GM12878 (cell line): ENCODE measurements around the gene PPHLN1. TPM values are rescaled to one million over a fixed set of nuclear protein-coding genes. Genes with fewer than 3 reads are reported as not detected.

Source experiments
- ATAC-seq: fragments of 200-7000 bp; cut with Tn5 transposase; 3 replicates; pipeline ENCODE4 v1.9.1; 2020; ENCODE audit warnings: mild to moderate bottlenecking, moderate library complexity
- BruUV-seq: library from RNA; stranded (reverse); fragments of 400-500 nt; replicated peaks from 2 replicates; lab custom pipeline; 2021; lab: Mats Ljungman, UMichigan
- CTCF ChIA-PET: fragments of 300-600 bp; sonication (Branson Sonifier 250); formaldehyde crosslinking; extraction: SDS; loops from one replicate; lab custom pipeline; 2021; ENCODE audit warnings: inconsistent platforms; lab: Yijun Ruan, JAX
- POLR2A ChIA-PET: fragments of 350-600 bp; formaldehyde crosslinking; extraction: SDS; loops from one replicate; lab custom pipeline; 2021; ENCODE audit warnings: inconsistent platforms; lab: Charles Lee
- RAD21 ChIA-PET: fragments of 300-600 bp; sonication (Branson Sonifier 250); formaldehyde crosslinking; loops from one replicate; lab custom pipeline; 2023; ENCODE audit warnings: antibody characterized with exemption; ENCODE audit not compliant: unreplicated experiment; lab: Charles Lee
- SMC1A ChIA-PET: fragments of 300-600 bp; sonication (Branson Sonifier 250); formaldehyde crosslinking; loops from one replicate; lab custom pipeline; 2023; ENCODE audit not compliant: unreplicated experiment, uncharacterized antibody; lab: Charles Lee
- DNase-seq: peaks from one replicate; pipeline ENCODE4 v3.0.0-alpha.2; 2011; ENCODE audit warnings: low read depth, low spot score
- FAIRE-seq: peaks from 3 replicates; lab custom pipeline; 2011; peaks lifted over from hg19 to GRCh38; lab: Jason Lieb, UNC
- H2AFZ ChIP-seq: 2 replicates; pipeline ENCODE4 v1.6.0; 2011; ENCODE audit warnings: low read depth, low read length, control low read depth; ENCODE audit not compliant: control insufficient read depth
- H3K27ac ChIP-seq: 2 replicates; pipeline ENCODE4 v1.5.1; 2011; ENCODE audit warnings: control low read depth; ENCODE audit not compliant: control insufficient read depth, insufficient read depth
- H3K27me3 ChIP-seq, 2 experiments: replicated peaks in 1 of 2; 2 replicates each; pipeline versions ENCODE4 v1.6.0 to v1.6.1; 2011; ENCODE audit warnings: low read length in 1 of 2; ENCODE audit not compliant: control insufficient read depth in 2 of 2, insufficient read depth in 2 of 2
- H3K36me3 ChIP-seq, 2 experiments: 2 replicates each; pipeline ENCODE4 v1.5.1; 2011; ENCODE audit warnings: low read length in 1 of 2; ENCODE audit not compliant: control insufficient read depth in 2 of 2, insufficient read depth in 2 of 2
- H3K4me1 ChIP-seq: 2 replicates; pipeline ENCODE4 v1.6.1; 2011; ENCODE audit warnings: mild to moderate bottlenecking, low read length, moderate library complexity, mixed read lengths; ENCODE audit not compliant: control insufficient read depth, insufficient read depth
- H3K4me2 ChIP-seq: 2 replicates; pipeline ENCODE4 v1.6.0; 2011; ENCODE audit warnings: control low read depth; ENCODE audit not compliant: control insufficient read depth, insufficient read depth
- H3K4me3 ChIP-seq: fragments of 200-600 bp; sonication (generic); 2 replicates; pipeline ENCODE4 v1.5.1; 2016
- H3K79me2 ChIP-seq: 2 replicates; pipeline ENCODE4 v1.6.0; 2011; ENCODE audit warnings: low read length; ENCODE audit not compliant: control insufficient read depth, insufficient read depth
- H3K9ac ChIP-seq: 2 replicates; pipeline ENCODE4 v1.8.0; 2011; ENCODE audit warnings: low read length, control low read depth, mixed read lengths; ENCODE audit not compliant: control insufficient read depth, insufficient read depth
- H3K9me3 ChIP-seq: replicated peaks from 3 replicates; pipeline ENCODE4 v1.5.1; 2011; ENCODE audit warnings: mild to moderate bottlenecking, low read length; ENCODE audit not compliant: control insufficient read depth, insufficient read depth
- H4K20me1 ChIP-seq: 2 replicates; pipeline ENCODE4 v1.6.0; 2011; ENCODE audit not compliant: control insufficient read depth, insufficient read depth
- BHLHE40 ChIP-seq, 2 experiments: fragments of 450-650 bp in 1 of 2; IDR thresholded peaks; 2 replicates each; pipeline ENCODE4 v1.6.1; 2011 to 2017; ENCODE audit warnings: low read depth in 2 of 2, borderline replicate concordance in 1 of 2, improper control_type of control experiment in 1 of 2, low read length in 1 of 2, mild to moderate bottlenecking in 1 of 2
- HDGF ChIP-seq: fragments of 450-650 bp; IDR thresholded peaks from 2 replicates; pipeline ENCODE4 v1.6.1; 2016; ENCODE audit warnings: antibody characterized with exemption
- JUND ChIP-seq: IDR thresholded peaks from 2 replicates; pipeline ENCODE4 v1.6.1; 2012; ENCODE audit warnings: low read depth, mild to moderate bottlenecking, low read length, improper control_type of control experiment, moderate library complexity
- LARP7 ChIP-seq: fragments of 450-650 bp; IDR thresholded peaks from 2 replicates; pipeline ENCODE4 v1.6.1; 2017; ENCODE audit warnings: mild to moderate bottlenecking
- NBN ChIP-seq: fragments of 450-650 bp; IDR thresholded peaks from 2 replicates; pipeline ENCODE4 v1.6.1; 2016
- WGBS: methylation state at CpG from one replicate; pipeline ENCODE4 v1.1.6; 2016; ENCODE audit warnings: low lambda C conversion rate; ENCODE audit not compliant: insufficient replicate concordance, insufficient coverage; ENCODE audit errors: missing lambda C conversion rate; 5-methylcytosine and 5-hydroxymethylcytosine counted together
- in situ Hi-C: fragments of 300-500 bp; cut with MboI; formaldehyde crosslinking; loops from 9 replicates; pipeline ENCODE4 v1.14.3; 2018; ENCODE audit warnings: mixed read lengths
- intact Hi-C: fragments of 100-400 bp; cut with micrococcal nuclease; formaldehyde crosslinking; loops from one replicate; pipeline ENCODE4 v1.14.2; 2022; ENCODE audit not compliant: unreplicated experiment
- polyA plus RNA-seq, 11 experiments: library from polyadenylated mRNA; depleted of rRNA in 4 of 11; unstranded in 6 of 11; stranded (reverse) in 5 of 11; fragments of >200 nt; fragmentation: Nextera tagmentation in 4 of 11; fragmentation: Illumina TruSeq in 1 of 11; extraction: Ambion mirVana in 4 of 11; extraction: Trizol in 1 of 11; gene quantifications; 1 replicate in 1 of 11; 2 replicates in 10 of 11; pipeline versions ENCODE4 v1.2.1 to v1.2.3, GENCODE V29; 2011 to 2016; ENCODE audit warnings: inconsistent platforms in 2 of 11, missing spikeins in 2 of 11, low read depth in 1 of 11
- total RNA-seq, 4 experiments: library from RNA; depleted of rRNA in 3 of 4; stranded (reverse); fragments of >200 nt in 3 of 4; fragmentation: Illumina TruSeq in 1 of 4; extraction: Trizol in 1 of 4; gene quantifications; 2 replicates each; pipeline versions ENCODE4 v1.2.1 to v1.2.3, GENCODE V29; 2013 to 2021

The PPHLN1 gene
- total and polyA plus RNA-seq, 10 of the 15 experiments (the other 5 are each of a cell fraction or from before 2014, with no cell fraction given), result 73.6 to 117 (median 92.1) TPM

- peak; percentile 32 for ATAC-seq
- Histone ChIP-seq H3K4me1 (peaks cover 20% of the 10 kb centered on the region), H4K20me1 (no peaks in the 10 kb centered on the region), H3K9ac (peak overlapping the region; percentile 8), H3K36me3 (no peaks in the 10 kb centered on the region), H2AFZ (no peak overlapping the region; the same call in none of the 2 replicates), H3K27ac (peak overlapping the region; percentile 77), H3K9me3 (peaks cover 2% of the 10 kb centered on the region; the same call in 1 of the 3 replicates), H3K27me3 (no peaks in the 10 kb centered on the region), H3K79me2 (no peaks in the 10 kb centered on the region), H3K4me2 (peak overlapping the region; percentile 78), H3K4me3 (0 out of 2 replicates have a peak overlapping the region, but pooled peaks have one; percentile 31)
- 3% methylated on average over 4 of the region's 4 CpGs for WGBS
- DNase-seq, result no peak
- BruUV-seq, result no TSS peak
- intact Hi-C loops (loop anchor here (1.0 to 5.0 kb wide), 3 partner anchors 27 to 73 kb away; partner anchors contain the start of genes PPHLN1, YAF2 and ZCRB1), in situ Hi-C loops (no loop called here)
- RAD21 ChIA-PET, result interaction anchor here (0.7 to 2.9 kb wide), 8 partner anchors 15 to 1740 kb away, joined by 3 to 9 read pairs (median 4); partner anchors contain the start of genes PPHLN1 and ZCRB1
- SMC1A ChIA-PET, result interaction anchor here (0.7 to 3.2 kb wide), 18 partner anchors 9 to 982 kb away, joined by 3 to 13 read pairs (median 4); partner anchors contain the start of genes PPHLN1 and ZCRB1
- POLR2A ChIA-PET, result interaction anchor here (0.7 to 1.4 kb wide), 4 partner anchors 9 to 979 kb away, joined by 3 to 10 read pairs (median 3); no protein-coding TSS in a partner anchor
- CTCF ChIA-PET, result interaction anchor here (0.7 to 3.0 kb wide), 7 partner anchors 24 to 98 kb away, joined by 3 to 15 read pairs (median 6); no protein-coding TSS in a partner anchor
- FAIRE-seq, result no peak
- TF ChIP-seq LARP7, result no peak
- peak in 1 of 2 experiments; percentile 77; a peak in 2 of 4 replicates for TF ChIP-seq BHLHE40 (IDR thresholded peaks at IDR 0.05; ENCODE audit: borderline replicate concordance in 1 of 2, low read depth in 2 of 2, low read length in 1 of 2)
- no peak for TF ChIP-seq JUND
- peak; percentile 33; the same call in 1 of the 2 replicates for TF ChIP-seq NBN
- TF ChIP-seq HDGF, result 0 out of 2 replicates have a peak, but pooled peaks have one; percentile 19
Measured at GRCh38 chr12:42298887-42299286, 27.1 kb upstream of the PPHLN1 start.
